Neural progenitor cell (in vitro differentiated cells): Measurements from ENCODE around the gene GPR156. TPM values are rescaled to one million over a fixed set of nuclear protein-coding genes. Genes with fewer than 3 reads are reported as not detected.

Experiments used
- DNase-seq: peaks from one replicate; pipeline ENCODE4 v3.0.0-alpha.2; 2016; ENCODE audit warnings: low spot score
- H2AFZ ChIP-seq: fragments of 200-600 bp; sonication (generic); replicated peaks from 2 replicates; pipeline ENCODE4 v1.6.1; 2016; ENCODE audit warnings: antibody characterized with exemption
- H3F3A ChIP-seq: fragments of 200-600 bp; sonication (generic); 2 replicates; pipeline ENCODE4 v1.6.1; 2016; ENCODE audit warnings: antibody characterized with exemption, low read depth
- H3K27ac ChIP-seq: fragments of 200-600 bp; sonication (generic); 2 replicates; pipeline ENCODE4 v1.5.1; 2016; ENCODE audit warnings: mild to moderate bottlenecking
- H3K27me3 ChIP-seq: fragments of 200-600 bp; sonication (generic); 2 replicates; pipeline ENCODE4 v1.6.1; 2016; ENCODE audit warnings: mild to moderate bottlenecking, moderate library complexity
- H3K36me3 ChIP-seq: fragments of 200-600 bp; sonication (generic); 2 replicates; pipeline ENCODE4 v1.5.1; 2016
- H3K4me1 ChIP-seq: fragments of 200-600 bp; sonication (generic); 2 replicates; pipeline ENCODE4 v1.6.1; 2016; ENCODE audit warnings: mixed run types
- H3K4me2 ChIP-seq: fragments of 200-600 bp; sonication (generic); 2 replicates; pipeline ENCODE4 v1.6.1; 2016
- H3K4me3 ChIP-seq: fragments of 200-600 bp; sonication (generic); 2 replicates; pipeline ENCODE4 v1.5.1; 2016
- H3K79me2 ChIP-seq: fragments of 200-600 bp; sonication (generic); 2 replicates; pipeline ENCODE4 v1.6.1; 2016; ENCODE audit warnings: low read depth
- H3K9ac ChIP-seq: fragments of 200-600 bp; sonication (generic); 2 replicates; pipeline ENCODE4 v1.6.1; 2016
- H3K9me3 ChIP-seq: fragments of 200-600 bp; sonication (generic); 2 replicates; pipeline ENCODE4 v1.5.1; 2016; ENCODE audit warnings: low read depth
- H4K20me1 ChIP-seq: fragments of 200-600 bp; sonication (generic); 2 replicates; pipeline ENCODE4 v1.6.1; 2016; ENCODE audit warnings: low read depth
- H3K27ac Mint-ChIP-seq: 3 replicates; pipeline ENCODE4 v1.8.0; 2021; ENCODE audit warnings: mixed read lengths
- H3K27me3 Mint-ChIP-seq: 2 replicates; pipeline ENCODE4 v1.8.0; 2022; ENCODE audit warnings: low read depth, mild to moderate bottlenecking, inconsistent platforms, moderate library complexity, mixed read lengths; ENCODE audit not compliant: insufficient read depth
- H3K36me3 Mint-ChIP-seq: 3 replicates; pipeline ENCODE4 v1.8.0; 2021; ENCODE audit warnings: mixed read lengths
- H3K4me1 Mint-ChIP-seq: 3 replicates; pipeline ENCODE4 v1.8.0; 2021; ENCODE audit warnings: mixed read lengths
- H3K4me3 Mint-ChIP-seq: 3 replicates; pipeline ENCODE4 v1.8.0; 2021; ENCODE audit warnings: mild to moderate bottlenecking, moderate library complexity, mixed read lengths
- H3K9me3 Mint-ChIP-seq: 3 replicates; pipeline ENCODE4 v1.8.0; 2020; ENCODE audit warnings: mixed read lengths
- CTCF ChIP-seq: fragments of 200-600 bp; sonication (generic); IDR thresholded peaks from 2 replicates; pipeline ENCODE4 v1.5.1; 2017; ENCODE audit warnings: antibody characterized with exemption, mild to moderate bottlenecking
- EZH2 ChIP-seq: fragments of 200-600 bp; sonication (generic); IDR thresholded peaks from 2 replicates; pipeline ENCODE4 v1.6.1; 2017; ENCODE audit warnings: antibody characterized with exemption, mild to moderate bottlenecking, moderate library complexity
- EZH2phosphoT487 ChIP-seq: fragments of 200-600 bp; sonication (generic); IDR thresholded peaks from 2 replicates; pipeline ENCODE4 v1.6.1; 2017; ENCODE audit warnings: antibody characterized with exemption
- total RNA-seq: library from RNA; depleted of rRNA; stranded (reverse); fragments of >200 nt; gene quantifications from 2 replicates; pipeline ENCODE4 v1.2.3, GENCODE V29; 2015; ENCODE audit warnings: low replicate concordance

The GPR156 gene
- total RNA-seq, 1 donor from 2014 or later, result 2.2 TPM

- Histone ChIP-seq H2AFZ (peak overlapping the region; percentile 51), H3K36me3 (no peaks in the 10 kb centered on the region), H3K9ac (no peak overlapping the region), H3K27me3 (no peaks in the 10 kb centered on the region), H3K4me1 (peaks cover 9% of the 10 kb centered on the region), H3K27ac (no peak overlapping the region), H3K9me3 (no peaks in the 10 kb centered on the region), H4K20me1 (no peaks in the 10 kb centered on the region), H3K79me2 (no peaks in the 10 kb centered on the region), H3F3A (no peaks in the 10 kb centered on the region), H3K4me3 (no peak overlapping the region), H3K4me2 (no peak overlapping the region)
- H3K27ac Mint-ChIP-seq, result peak overlapping the region; percentile 5
- H3K9me3 Mint-ChIP-seq, result no peaks in the 10 kb centered on the region
- H3K4me3 Mint-ChIP-seq, result no peak overlapping the region
- no peak for TF ChIP-seq CTCF
- TF ChIP-seq EZH2phosphoT487, result no peak
- no peak for TF ChIP-seq EZH2
- no peaks in the 10 kb centered on the region for H3K36me3 Mint-ChIP-seq
- peaks cover 3% of the 10 kb centered on the region for H3K27me3 Mint-ChIP-seq
- no peaks in the 10 kb centered on the region for H3K4me1 Mint-ChIP-seq
- peak; percentile 31 for DNase-seq
Measured at GRCh38 chr3:120200493-120201235, 84.4 kb downstream of the GPR156 start.

- Mint-ChIP-seq H3K4me1 (no peaks in the 10 kb centered on the region), H3K4me3 (no peak overlapping the region)
- no peak overlapping the region for H3K4me3 ChIP-seq
Measured at GRCh38 chr3:120198305-120198878, 86.6 kb downstream of the GPR156 start.

GRCh38 chr3:120196812-120197211 lies 88.2 kb downstream of the GPR156 start:
- H3K4me1 ChIP-seq, result peaks cover 9% of the 10 kb centered on the region
- H3K4me3 ChIP-seq, result no peak overlapping the region
- no peaks in the 10 kb centered on the region for H3F3A ChIP-seq
- Mint-ChIP-seq H3K27me3 (peaks cover 3% of the 10 kb centered on the region), H3K9me3 (no peaks in the 10 kb centered on the region), H3K4me3 (no peak overlapping the region), H3K4me1 (no peaks in the 10 kb centered on the region), H3K36me3 (no peaks in the 10 kb centered on the region), H3K27ac (no peak overlapping the region)
- H3K9ac ChIP-seq, result no peak overlapping the region
- no peak for TF ChIP-seq CTCF
- TF ChIP-seq EZH2phosphoT487, result no peak
- no peak for TF ChIP-seq EZH2
- H3K9me3 ChIP-seq, result no peaks in the 10 kb centered on the region
- no peaks in the 10 kb centered on the region for H3K27me3 ChIP-seq
- no peak overlapping the region for H3K4me2 ChIP-seq
- no peak overlapping the region for H3K27ac ChIP-seq
- DNase-seq, result no peak
- H3K79me2 ChIP-seq, result no peaks in the 10 kb centered on the region
- H3K36me3 ChIP-seq, result no peaks in the 10 kb centered on the region
- no peak overlapping the region for H2AFZ ChIP-seq
- H4K20me1 ChIP-seq, result no peaks in the 10 kb centered on the region

More at GRCh38 chr3:120198305-120198878, 86.6 kb downstream of the GPR156 start:
- peak overlapping the region; percentile 61 for H2AFZ ChIP-seq
- Mint-ChIP-seq H3K27ac (no peak overlapping the region), H3K27me3 (peaks cover 3% of the 10 kb centered on the region), H3K36me3 (no peaks in the 10 kb centered on the region), H3K9me3 (no peaks in the 10 kb centered on the region)
- H3F3A ChIP-seq, result no peaks in the 10 kb centered on the region
- H4K20me1 ChIP-seq, result no peaks in the 10 kb centered on the region
- no peak for DNase-seq
- no peaks in the 10 kb centered on the region for H3K79me2 ChIP-seq
- H3K9ac ChIP-seq, result no peak overlapping the region
- H3K9me3 ChIP-seq, result no peaks in the 10 kb centered on the region
- H3K4me1 ChIP-seq, result peaks cover 9% of the 10 kb centered on the region
- no peaks in the 10 kb centered on the region for H3K27me3 ChIP-seq
- H3K36me3 ChIP-seq, result no peaks in the 10 kb centered on the region
- H3K27ac ChIP-seq, result no peak overlapping the region
- TF ChIP-seq CTCF (peak; percentile 18), EZH2phosphoT487 (no peak)
- H3K4me2 ChIP-seq, result no peak overlapping the region
